KMS-11 (cell line): ENCODE measurements around the gene CCL26.

Experiments used
- H2AFZ ChIP-seq: fragments of 200-600 bp; sonication (generic); 2 replicates; pipeline ENCODE4 v1.6.1; 2016; ENCODE audit warnings: antibody characterized with exemption, mixed run types, low read depth
- H3K27ac ChIP-seq: fragments of 200-600 bp; sonication (generic); 2 replicates; pipeline ENCODE4 v1.6.1; 2016; ENCODE audit warnings: mild to moderate bottlenecking, mixed run types
- H3K27me3 ChIP-seq: fragments of 200-600 bp; sonication (generic); 2 replicates; pipeline ENCODE4 v1.6.1; 2017; ENCODE audit warnings: mild to moderate bottlenecking, low read depth, mixed run types, moderate library complexity; ENCODE audit not compliant: insufficient read depth
- H3K36me3 ChIP-seq: fragments of 200-600 bp; sonication (generic); 2 replicates; pipeline ENCODE4 v1.6.1; 2017; ENCODE audit warnings: mild to moderate bottlenecking, mixed run types; ENCODE audit not compliant: insufficient read depth
- H3K4me1 ChIP-seq: fragments of 200-600 bp; sonication (generic); 2 replicates; pipeline ENCODE4 v1.6.1; 2016; ENCODE audit warnings: mild to moderate bottlenecking, low read depth, mixed run types; ENCODE audit not compliant: poor library complexity, severe bottlenecking
- H3K4me2 ChIP-seq: fragments of 200-600 bp; sonication (generic); 2 replicates; pipeline ENCODE4 v1.7.0; 2016; ENCODE audit warnings: mild to moderate bottlenecking, mixed run types
- H3K4me3 ChIP-seq: fragments of 200-600 bp; sonication (generic); IDR thresholded peaks from 2 replicates; pipeline ENCODE4 v1.6.1; 2017; ENCODE audit warnings: low read depth, low read length, mixed read lengths; ENCODE audit not compliant: insufficient read depth
- H3K79me2 ChIP-seq: fragments of 200-600 bp; sonication (generic); 2 replicates; pipeline ENCODE4 v1.6.1; 2016; ENCODE audit warnings: low read depth, mixed run types; ENCODE audit not compliant: insufficient read depth
- H3K9ac ChIP-seq: fragments of 200-600 bp; sonication (generic); 2 replicates; pipeline ENCODE4 v1.6.1; 2016; ENCODE audit warnings: mild to moderate bottlenecking, mixed run types
- H4K20me1 ChIP-seq: fragments of 200-600 bp; sonication (generic); 2 replicates; pipeline ENCODE4 v1.6.1; 2016; ENCODE audit warnings: mild to moderate bottlenecking, mixed run types; ENCODE audit not compliant: insufficient read depth
- CTCF ChIP-seq: fragments of 200-600 bp; sonication (generic); conservative IDR thresholded peaks from 2 replicates; pipeline ENCODE4 v1.6.1; 2017; ENCODE audit warnings: low read depth, mild to moderate bottlenecking, antibody characterized with exemption, low read length, moderate library complexity, mixed read lengths

Gene CCL26

GRCh38 chr7:75807452-75807851 is 35.4 kb upstream of the CCL26 start:
- Histone ChIP-seq H3K36me3 (no peaks in the 10 kb centered on the region), H3K79me2 (no peaks in the 10 kb centered on the region), H4K20me1 (no peaks in the 10 kb centered on the region), H3K9ac (no peak overlapping the region), H3K4me2 (no peak overlapping the region), H3K27ac (no peak overlapping the region), H2AFZ (no peak overlapping the region), H3K27me3 (no peaks in the 10 kb centered on the region), H3K4me3 (no peak overlapping the region), H3K4me1 (no peaks in the 10 kb centered on the region)
- TF ChIP-seq CTCF = no peak

- no peak overlapping the region for H3K27ac ChIP-seq
- no peaks in the 10 kb centered on the region for H3K36me3 ChIP-seq
- H3K79me2 ChIP-seq = no peaks in the 10 kb centered on the region
- no peak overlapping the region for H3K9ac ChIP-seq
- no peak for TF ChIP-seq CTCF
- no peak overlapping the region for H2AFZ ChIP-seq
- H4K20me1 ChIP-seq = no peaks in the 10 kb centered on the region
- H3K4me2 ChIP-seq = no peak overlapping the region
- no peaks in the 10 kb centered on the region for H3K27me3 ChIP-seq
- no peak overlapping the region for H3K4me3 ChIP-seq
- no peaks in the 10 kb centered on the region for H3K4me1 ChIP-seq
These were observed 34.7 kb upstream of the CCL26 start for GRCh38 chr7:75806560-75807307.

- Histone ChIP-seq H3K36me3 (no peaks in the 10 kb centered on the region), H3K4me2 (no peak overlapping the region), H3K4me3 (no peak overlapping the region), H4K20me1 (no peaks in the 10 kb centered on the region), H3K27me3 (no peaks in the 10 kb centered on the region), H3K4me1 (no peaks in the 10 kb centered on the region), H2AFZ (no peak overlapping the region), H3K79me2 (no peaks in the 10 kb centered on the region), H3K9ac (no peak overlapping the region), H3K27ac (no peak overlapping the region)
- TF ChIP-seq CTCF = no peak
These were observed 32.7 kb upstream of the CCL26 start for GRCh38 chr7:75804705-75805104.

- no peak overlapping the region for H3K4me2 ChIP-seq
These were observed 32.0 kb upstream of the CCL26 start for GRCh38 chr7:75804004-75804403.

More at GRCh38 chr7:75804004-75804403, 32.0 kb upstream of the CCL26 start:
- TF ChIP-seq CTCF = no peak
- H2AFZ ChIP-seq = no peak overlapping the region
- H3K36me3 ChIP-seq = no peaks in the 10 kb centered on the region
- H3K4me3 ChIP-seq = no peak overlapping the region
- H3K9ac ChIP-seq = no peak overlapping the region
- H3K79me2 ChIP-seq = no peaks in the 10 kb centered on the region
- no peaks in the 10 kb centered on the region for H4K20me1 ChIP-seq
- no peaks in the 10 kb centered on the region for H3K27me3 ChIP-seq
- H3K27ac ChIP-seq = no peak overlapping the region
- H3K4me1 ChIP-seq = no peaks in the 10 kb centered on the region
